HEK293 (cell line): ENCODE results near the gene FAM32A.
A peak's percentile ranks its signal among the peaks of the same experiment; 100 is the strongest.

Experiments
- CTCF ChIA-PET: fragments of 350-600 bp; formaldehyde crosslinking; extraction: SDS; loops from one replicate; lab custom pipeline; 2021; ENCODE audit warnings: antibody characterized with exemption; lab: Yijun Ruan, JAX
- POLR2A ChIA-PET: fragments of 300-600 bp; formaldehyde crosslinking; extraction: SDS; loops from one replicate; lab custom pipeline; 2020; ENCODE audit warnings: antibody characterized with exemption, inconsistent platforms; lab: Yijun Ruan, JAX
- H3K27ac ChIP-seq: fragments of 200-500 bp; sonication (Bioruptor generic); 2 replicates; pipeline ENCODE4 v1.5.1; 2014; ENCODE audit warnings: low read depth, low read length, control low read depth, inconsistent platforms; ENCODE audit errors: extremely low read depth
- H3K36me3 ChIP-seq, 2 experiments: fragments of 200-500 bp in 1 of 2; sonication (Bioruptor generic) in 1 of 2; 1 replicate in 1 of 2; 2 replicates in 1 of 2; pipeline ENCODE4 v1.5.1; 2014 to 2017; ENCODE audit warnings: inconsistent platforms in 2 of 2, low read length in 2 of 2; ENCODE audit not compliant: control insufficient read depth in 2 of 2, insufficient read depth in 1 of 2
- H3K4me1 ChIP-seq: fragments of 200-500 bp; sonication (Bioruptor generic); 2 replicates; pipeline ENCODE4 v1.5.1; 2014; ENCODE audit warnings: mild to moderate bottlenecking, low read length, inconsistent platforms; ENCODE audit not compliant: control insufficient read depth, insufficient read depth
- H3K4me3 ChIP-seq: 2 replicates; pipeline ENCODE4 v1.5.1; 2011; ENCODE audit warnings: low read depth, mild to moderate bottlenecking, control low read depth, low read length, moderate library complexity
- H3K9me3 ChIP-seq: fragments of 200-500 bp; sonication (Bioruptor generic); 2 replicates; pipeline ENCODE4 v1.5.1; 2014; ENCODE audit warnings: low read depth, low read length, inconsistent platforms; ENCODE audit not compliant: control insufficient read depth, insufficient read depth
- BCL11A ChIP-seq: fragments of 450-650 bp; formaldehyde crosslinking; IDR thresholded peaks from 2 replicates; pipeline ENCODE4 v1.5.1; 2016; ENCODE audit warnings: low read depth, missing biosample characterization, missing genetic modification characterization
- HOXA7 ChIP-seq: sonication (generic); formaldehyde crosslinking; IDR thresholded peaks from 2 replicates; pipeline ENCODE4 v1.8.1; 2022; ENCODE audit warnings: missing genetic modification reagents, borderline replicate concordance
- RBAK ChIP-seq: fragments of 450-650 bp; formaldehyde crosslinking; IDR thresholded peaks from 2 replicates; pipeline ENCODE4 v1.5.1; 2016; ENCODE audit warnings: missing biosample characterization, missing genetic modification characterization
- SP3 ChIP-seq: fragments of 450-650 bp; formaldehyde crosslinking; IDR thresholded peaks from 2 replicates; pipeline ENCODE4 v1.5.1; 2016; ENCODE audit warnings: missing biosample characterization, missing genetic modification characterization
- ZBTB26 ChIP-seq: fragments of 450-650 bp; formaldehyde crosslinking; optimal IDR thresholded peaks from 2 replicates; pipeline ENCODE3; 2016; ENCODE audit warnings: missing biosample characterization, mild to moderate bottlenecking, missing genetic modification characterization
- ZBTB6 ChIP-seq: fragments of 450-650 bp; formaldehyde crosslinking; IDR thresholded peaks from 2 replicates; pipeline ENCODE4 v1.5.1; 2017; ENCODE audit warnings: missing biosample characterization, missing genetic modification characterization
- ZNF24 ChIP-seq: fragments of 450-650 bp; formaldehyde crosslinking; IDR thresholded peaks from 2 replicates; pipeline ENCODE4 v1.5.1; 2016; ENCODE audit warnings: missing biosample characterization, missing genetic modification characterization
- ZNF302 ChIP-seq: fragments of 450-650 bp; formaldehyde crosslinking; IDR thresholded peaks from 2 replicates; pipeline ENCODE4 v1.5.1; 2016; ENCODE audit warnings: missing biosample characterization, missing genetic modification characterization, low read depth
- ZNF544 ChIP-seq: fragments of 450-650 bp; formaldehyde crosslinking; IDR thresholded peaks from 2 replicates; pipeline ENCODE4 v1.5.0; 2017; ENCODE audit warnings: missing biosample characterization, missing genetic modification characterization
- ZNF600 ChIP-seq: fragments of 450-650 bp; formaldehyde crosslinking; IDR thresholded peaks from 2 replicates; pipeline ENCODE4 v1.5.1; 2016; ENCODE audit warnings: missing biosample characterization, missing genetic modification characterization
- ZNF621 ChIP-seq: fragments of 450-650 bp; formaldehyde crosslinking; IDR thresholded peaks from 2 replicates; pipeline ENCODE4 v1.5.1; 2017; ENCODE audit warnings: missing biosample characterization, missing genetic modification characterization
- ZNF623 ChIP-seq: fragments of 450-650 bp; formaldehyde crosslinking; IDR thresholded peaks from 2 replicates; pipeline ENCODE4 v1.5.1; 2016; ENCODE audit warnings: missing biosample characterization, missing genetic modification characterization
- ZNF664 ChIP-seq: fragments of 450-650 bp; formaldehyde crosslinking; IDR thresholded peaks from 2 replicates; pipeline ENCODE4 v1.5.1; 2016; ENCODE audit warnings: missing biosample characterization, missing genetic modification characterization
- ZNF843 ChIP-seq: fragments of 450-650 bp; formaldehyde crosslinking; IDR thresholded peaks from 2 replicates; pipeline ENCODE4 v1.5.1; 2016; ENCODE audit warnings: missing biosample characterization, missing genetic modification characterization
- ZXDB ChIP-seq: fragments of 450-650 bp; formaldehyde crosslinking; IDR thresholded peaks from 2 replicates; pipeline ENCODE4 v1.5.1; 2016; ENCODE audit warnings: missing biosample characterization, missing genetic modification characterization
- TF ChIP-seq, protein P1 (sequence below): fragments of 450-650 bp; formaldehyde crosslinking; IDR thresholded peaks from 2 replicates; pipeline ENCODE4 v1.5.1; 2016; ENCODE audit warnings: missing biosample characterization, missing genetic modification characterization

The FAM32A gene

GRCh38 chr19:16164222-16164890 is 20.9 kb upstream of the FAM32A start:
- Histone ChIP-seq H3K27ac (no peak overlapping the region), H3K36me3 (no peaks in the 10 kb centered on the region), H3K9me3 (no peaks in the 10 kb centered on the region), H3K4me3 (no peak overlapping the region), H3K4me1 (no peaks in the 10 kb centered on the region)
- POLR2A ChIA-PET = interaction anchor here (0.7 kb wide), 1 partner anchor 140 kb away, joined by 9 read pairs; no protein-coding TSS in a partner anchor
- CTCF ChIA-PET = interaction anchor here (0.5 to 1.4 kb wide), 2 partner anchors 28 to 53 kb away, joined by 3 to 4 read pairs; no protein-coding TSS in a partner anchor
- peak; percentile 68 for TF ChIP-seq ZNF623
- TF ChIP-seq, protein P1, sequence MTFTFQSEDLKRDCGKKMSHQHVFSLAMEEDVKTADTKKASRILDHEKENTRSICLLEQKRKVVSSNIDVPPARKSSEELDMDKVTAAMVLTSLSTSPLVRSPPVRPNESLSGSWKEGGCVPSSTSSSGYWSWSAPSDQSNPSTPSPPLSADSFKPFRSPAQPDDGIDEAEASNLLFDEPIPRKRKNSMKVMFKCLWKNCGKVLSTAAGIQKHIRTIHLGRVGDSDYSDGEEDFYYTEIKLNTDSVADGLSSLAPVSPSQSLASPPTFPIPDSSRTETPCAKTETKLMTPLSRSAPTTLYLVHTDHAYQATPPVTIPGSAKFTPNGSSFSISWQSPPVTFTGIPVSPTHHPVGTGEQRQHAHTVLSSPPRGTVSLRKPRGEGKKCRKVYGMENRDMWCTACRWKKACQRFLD (tag by site-specific recombination) = no peak
- TF ChIP-seq, all 188 proteins: peak for 1

DNA sequence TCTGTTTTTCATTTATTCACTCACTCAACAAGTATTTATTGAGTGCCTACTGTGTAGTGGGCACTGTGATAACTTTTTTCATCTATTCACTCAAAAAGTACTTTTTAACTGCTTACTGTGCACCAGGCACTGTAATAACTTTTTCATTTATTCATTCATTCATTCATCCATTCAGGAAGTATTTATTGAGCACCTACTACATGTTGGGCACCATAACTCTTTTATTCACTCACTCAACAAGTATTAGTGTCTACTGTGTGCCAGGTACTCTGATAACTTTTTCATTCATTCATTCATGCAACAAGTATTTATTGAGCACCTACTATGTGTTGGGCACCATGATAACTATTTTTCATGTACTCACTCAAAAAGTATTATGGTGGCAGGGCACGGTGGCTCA is 18.8 kb upstream of the FAM32A start:
- CTCF ChIA-PET = no interaction called here
- H3K4me1 ChIP-seq = no peaks in the 10 kb centered on the region
- no peaks in the 10 kb centered on the region for H3K9me3 ChIP-seq
- no peak for TF ChIP-seq SP3 (tag by site-specific recombination)
- peak; percentile 83 for TF ChIP-seq ZNF664 (tag by site-specific recombination)
- TF ChIP-seq ZNF24 (tag by site-specific recombination) = 0 out of 2 replicates have a peak, but pooled peaks have one; percentile 29
- TF ChIP-seq, all 188 proteins: peak for 2
- Histone ChIP-seq H3K27ac (no peak overlapping the region), H3K36me3 (no peaks in the 10 kb centered on the region), H3K4me3 (no peak overlapping the region)
- POLR2A ChIA-PET = no interaction called here

- Histone ChIP-seq H3K36me3 (no peaks in the 10 kb centered on the region), H3K27ac (no peak overlapping the region), H3K4me1 (no peaks in the 10 kb centered on the region), H3K4me3 (no peak overlapping the region), H3K9me3 (no peaks in the 10 kb centered on the region)
- ChIA-PET CTCF (no interaction called here), POLR2A (no interaction called here)
- TF ChIP-seq HOXA7 (CRISPR knock-in tag) (no peak), ZNF664 (tag by site-specific recombination) (no peak), ZBTB6 (tag by site-specific recombination) (no peak), ZNF843 (tag by site-specific recombination) (no peak), ZNF302 (tag by site-specific recombination) (no peak), ZNF544 (no peak), BCL11A (tag by site-specific recombination) (no peak), ZNF621 (tag by site-specific recombination) (no peak), ZBTB26 (tag by site-specific recombination) (no peak), RBAK (tag by site-specific recombination) (no peak), ZNF600 (tag by site-specific recombination) (no peak), ZXDB (tag by site-specific recombination) (no peak)
These were observed 18.2 kb upstream of the FAM32A start for GRCh38 chr19:16167055-16167454.
